K562 (cell line): ENCODE data around the gene GPSM3. TPM values are rescaled to one million over a fixed set of nuclear protein-coding genes. Genes with fewer than 3 reads are reported as not detected.

Source experiments
- ATAC-seq: fragments of 200-7000 bp; cut with Tn5 transposase; 3 replicates; pipeline ENCODE4 v1.9.1; 2020; ENCODE audit warnings: moderate library complexity
- BruUV-seq: library from RNA; stranded (reverse); fragments of 400-500 nt; replicated peaks from 2 replicates; lab custom pipeline; 2021; lab: Mats Ljungman, UMichigan
- CTCF ChIA-PET: fragments of 300-600 bp; formaldehyde crosslinking; extraction: SDS; loops from one replicate; lab custom pipeline; 2021; ENCODE audit warnings: low intra/inter-chr PET ratio; lab: Yijun Ruan, JAX
- POLR2A ChIA-PET: fragments of 300-600, 350-650 bp; sonication (Branson Sonifier 250); formaldehyde crosslinking; extraction: SDS; loops from one replicate; lab custom pipeline; 2021; ENCODE audit warnings: antibody characterized with exemption, inconsistent platforms; lab: Yijun Ruan, JAX
- DNase-seq, 4 experiments: peaks; one replicate each; pipeline versions ENCODE4 v3.0.0 to v3.0.0-alpha.2; 2011 to 2018; ENCODE audit warnings: low spot score in 3 of 4, mixed read lengths in 3 of 4; ENCODE audit errors: extremely low read depth in 1 of 4
- FAIRE-seq: peaks from 2 replicates; lab custom pipeline; 2011; peaks lifted over from hg19 to GRCh38; lab: Jason Lieb, UNC
- H2AFZ ChIP-seq: 2 replicates; pipeline ENCODE4 v1.6.0; 2011; ENCODE audit warnings: low read depth, low read length, control low read depth, inconsistent platforms
- H3K27ac ChIP-seq: fragments of 200-600 bp; 3 replicates; pipeline ENCODE4 v1.8.0; 2011; ENCODE audit warnings: low read depth, mild to moderate bottlenecking, control low read depth, inconsistent platforms, low read length, moderate library complexity, mixed read lengths; ENCODE audit errors: extremely low read depth
- H3K27me3 ChIP-seq, 2 experiments: fragments of 300-600 bp in 1 of 2; 2 replicates in 1 of 2; 3 replicates in 1 of 2; pipeline versions ENCODE4 v1.6.0 to v1.8.0; 2011; ENCODE audit warnings: inconsistent platforms in 2 of 2, low read length in 2 of 2, mild to moderate bottlenecking in 1 of 2, mixed read lengths in 1 of 2, moderate library complexity in 1 of 2; ENCODE audit not compliant: control insufficient read depth in 2 of 2, insufficient read depth in 2 of 2
- H3K36me3 ChIP-seq: fragments of 300-600 bp; 3 replicates; pipeline ENCODE4 v1.8.0; 2011; ENCODE audit warnings: mild to moderate bottlenecking, low read length, inconsistent platforms; ENCODE audit not compliant: control insufficient read depth, insufficient read depth
- H3K4me1 ChIP-seq, 2 experiments: fragments of 200-600 bp in 1 of 2; replicated peaks in 1 of 2; 2 replicates in 1 of 2; 3 replicates in 1 of 2; pipeline versions ENCODE4 v1.5.1 to v1.8.0; 2011; ENCODE audit warnings: inconsistent platforms in 2 of 2, low read length in 2 of 2, mild to moderate bottlenecking in 1 of 2, mixed read lengths in 1 of 2, moderate library complexity in 1 of 2; ENCODE audit not compliant: control insufficient read depth in 2 of 2, insufficient read depth in 2 of 2
- H3K4me2 ChIP-seq: 2 replicates; pipeline ENCODE4 v1.6.1; 2011; ENCODE audit warnings: low read length, control low read depth, inconsistent platforms, mixed read lengths; ENCODE audit not compliant: insufficient read depth
- H3K4me3 ChIP-seq: fragments of 200-600 bp; sonication (generic), shearing (Covaris generic); 2 replicates; pipeline ENCODE4 v1.5.1; 2016; ENCODE audit warnings: control low read depth, inconsistent platforms
- H3K79me2 ChIP-seq: fragments of 200-600 bp; 3 replicates; pipeline ENCODE4 v1.8.0; 2011; ENCODE audit warnings: low read length, inconsistent platforms; ENCODE audit not compliant: control insufficient read depth, insufficient read depth
- H3K9ac ChIP-seq, 2 experiments: 2 replicates each; pipeline versions ENCODE4 v1.6.0 to v1.6.1; 2011; ENCODE audit warnings: low read depth in 2 of 2, low read length in 2 of 2, control low read depth in 1 of 2, inconsistent platforms in 1 of 2, mild to moderate bottlenecking in 1 of 2, mixed read lengths in 1 of 2; ENCODE audit not compliant: insufficient read depth in 1 of 2
- H3K9me1 ChIP-seq: one replicate; pipeline ENCODE4 v1.6.0; 2011; ENCODE audit warnings: inconsistent platforms, mild to moderate bottlenecking, low read length, moderate library complexity; ENCODE audit not compliant: control insufficient read depth, insufficient read depth
- H3K9me3 ChIP-seq: replicated peaks from 2 replicates; pipeline ENCODE4 v1.5.1; 2011; ENCODE audit warnings: low read depth, low read length, inconsistent platforms; ENCODE audit not compliant: control insufficient read depth, insufficient read depth
- H4K20me1 ChIP-seq: replicated peaks from 2 replicates; pipeline ENCODE4 v1.6.1; 2011; ENCODE audit warnings: low read length, inconsistent platforms, mixed read lengths; ENCODE audit not compliant: control insufficient read depth, insufficient read depth
- CTCF ChIP-seq, 3 experiments: IDR thresholded peaks in 2 of 3; conservative IDR thresholded peaks in 1 of 3; 2 replicates each; pipeline ENCODE4 v1.5.1; 2011 to 2012; ENCODE audit warnings: low read length in 3 of 3, mild to moderate bottlenecking in 3 of 3, control low read depth in 2 of 3, improper control_type of control experiment in 1 of 3, inconsistent platforms in 1 of 3, low read depth in 1 of 3, mixed read lengths in 1 of 3, moderate library complexity in 1 of 3; ENCODE audit not compliant: insufficient read depth in 2 of 3
- HNRNPLL ChIP-seq: fragments of 200-400 bp; formaldehyde crosslinking; IDR thresholded peaks from 2 replicates; pipeline ENCODE4 v1.6.1; 2017; ENCODE audit warnings: low read length, low read depth, mild to moderate bottlenecking; ENCODE audit not compliant: poor library complexity, severe bottlenecking
- TCFL5 ChIP-seq: fragments of 250-450 bp; sonication (Bioruptor Pico); conservative IDR thresholded peaks from 2 replicates; pipeline ENCODE4 v1.6.1; 2021; ENCODE audit warnings: mild to moderate bottlenecking, moderate library complexity, matching md5 sums
- THRA ChIP-seq: fragments of 450-650 bp; IDR thresholded peaks from 2 replicates; pipeline ENCODE4 v1.6.1; 2017; ENCODE audit warnings: mild to moderate bottlenecking, moderate library complexity
- ZFX ChIP-seq: sonication (generic); formaldehyde crosslinking; IDR thresholded peaks from 2 replicates; pipeline ENCODE4 v1.8.0; 2022; ENCODE audit warnings: mild to moderate bottlenecking, missing genetic modification reagents, moderate library complexity
- WGBS: fragments of 100-300 bp; shearing (Covaris generic); methylation state at CpG from one replicate; pipeline ENCODE4 v1.1.6; 2016; ENCODE audit warnings: low coverage, mixed read lengths; ENCODE audit not compliant: insufficient coverage; ENCODE audit errors: missing lambda C conversion rate; 5-methylcytosine and 5-hydroxymethylcytosine counted together
- in situ Hi-C: fragments of 300-500 bp; cut with MboI; formaldehyde crosslinking; loops from 4 replicates; pipeline ENCODE4 v1.15.0; 2018; ENCODE audit warnings: inconsistent platforms, mixed read lengths
- intact Hi-C: fragments of 100-400 bp; cut with micrococcal nuclease; formaldehyde crosslinking; loops from 2 replicates; pipeline ENCODE4 v1.14.2; 2022
- polyA plus RNA-seq, 8 experiments: library from polyadenylated mRNA; depleted of rRNA in 4 of 8; stranded (reverse) in 5 of 8; unstranded in 3 of 8; fragments of >200 nt; fragmentation: Nextera tagmentation in 2 of 8; fragmentation: Illumina TruSeq in 1 of 8; extraction: Ambion mirVana in 2 of 8; extraction: Trizol in 1 of 8; gene quantifications; 2 replicates each; pipeline versions ENCODE4 v1.2.1 to v1.2.3, GENCODE V29; 2011 to 2014; ENCODE audit warnings: inconsistent platforms in 1 of 8, missing spikeins in 1 of 8
- total RNA-seq, 7 experiments: library from RNA; depleted of rRNA in 6 of 7; stranded (reverse); fragments of >200 nt in 6 of 7; fragmentation: Illumina TruSeq in 2 of 7; extraction: Trizol in 2 of 7; gene quantifications; 2 replicates each; pipeline versions ENCODE4 v1.2.1 to v1.2.3, GENCODE V29; 2011 to 2021; ENCODE audit warnings: low replicate concordance in 1 of 7
- TF ChIP-seq, protein P1 (sequence below): fragments of 200-400 bp; formaldehyde crosslinking; IDR thresholded peaks from 2 replicates; pipeline ENCODE4 v1.6.1; 2017; ENCODE audit warnings: mild to moderate bottlenecking, low read depth, low read length, moderate library complexity
- TF ChIP-seq, protein P2 (sequence below): fragments of 250-450 bp; sonication (Bioruptor Pico); IDR thresholded peaks from 2 replicates; pipeline ENCODE4 v1.5.1; 2021; ENCODE audit warnings: mild to moderate bottlenecking

Gene GPSM3
- total and polyA plus RNA-seq, 9 of the 15 experiments (the other 6 are each of a cell fraction or from before 2014, with no cell fraction given): 5.3 to 42.6 (median 24.4) TPM

- Histone ChIP-seq H3K27ac (no peak within 1 kb of the TSS), H3K4me2 (no peak within 1 kb of the TSS), H3K79me2 (no peaks in the 10 kb centered on the region), H3K27me3 (peaks cover 28 to 54% of the 10 kb centered on the region in 2 experiments; a peak in 4 of 5 replicates), H4K20me1 (no peaks in the 10 kb centered on the region; the same call in none of the 2 replicates), H3K9ac (0 out of 4 replicates have a peak within 1 kb of the TSS, but pooled peaks of 1 of the 2 experiments have one; percentile 47), H3K4me3 (no peak within 1 kb of the TSS), H3K36me3 (no peaks in the 10 kb centered on the region), H3K9me1 (no peaks in the 10 kb centered on the region), H3K9me3 (no peaks in the 10 kb centered on the region), H2AFZ (no peak within 1 kb of the TSS), H3K4me1 (peaks cover 0 to 4% of the 10 kb centered on the region in 2 experiments; a peak in 3 of 5 replicates)
- TF ChIP-seq HNRNPLL (peak; percentile 3), THRA (no peak), CTCF (IDR thresholded peaks at IDR 0.05 in 2 of 3, conservative IDR thresholded peaks at IDR 0.05 in 1 of 3; ENCODE audit: insufficient read depth in 2 of 3, low read depth in 1 of 3, low read length in 3 of 3) (no peak), TCFL5 (CRISPR knock-in tag) (no peak), ZFX (no peak)
- TF ChIP-seq, protein P1, sequence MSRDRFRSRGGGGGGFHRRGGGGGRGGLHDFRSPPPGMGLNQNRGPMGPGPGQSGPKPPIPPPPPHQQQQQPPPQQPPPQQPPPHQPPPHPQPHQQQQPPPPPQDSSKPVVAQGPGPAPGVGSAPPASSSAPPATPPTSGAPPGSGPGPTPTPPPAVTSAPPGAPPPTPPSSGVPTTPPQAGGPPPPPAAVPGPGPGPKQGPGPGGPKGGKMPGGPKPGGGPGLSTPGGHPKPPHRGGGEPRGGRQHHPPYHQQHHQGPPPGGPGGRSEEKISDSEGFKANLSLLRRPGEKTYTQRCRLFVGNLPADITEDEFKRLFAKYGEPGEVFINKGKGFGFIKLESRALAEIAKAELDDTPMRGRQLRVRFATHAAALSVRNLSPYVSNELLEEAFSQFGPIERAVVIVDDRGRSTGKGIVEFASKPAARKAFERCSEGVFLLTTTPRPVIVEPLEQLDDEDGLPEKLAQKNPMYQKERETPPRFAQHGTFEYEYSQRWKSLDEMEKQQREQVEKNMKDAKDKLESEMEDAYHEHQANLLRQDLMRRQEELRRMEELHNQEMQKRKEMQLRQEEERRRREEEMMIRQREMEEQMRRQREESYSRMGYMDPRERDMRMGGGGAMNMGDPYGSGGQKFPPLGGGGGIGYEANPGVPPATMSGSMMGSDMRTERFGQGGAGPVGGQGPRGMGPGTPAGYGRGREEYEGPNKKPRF: no peak
- TF ChIP-seq, protein P2, sequence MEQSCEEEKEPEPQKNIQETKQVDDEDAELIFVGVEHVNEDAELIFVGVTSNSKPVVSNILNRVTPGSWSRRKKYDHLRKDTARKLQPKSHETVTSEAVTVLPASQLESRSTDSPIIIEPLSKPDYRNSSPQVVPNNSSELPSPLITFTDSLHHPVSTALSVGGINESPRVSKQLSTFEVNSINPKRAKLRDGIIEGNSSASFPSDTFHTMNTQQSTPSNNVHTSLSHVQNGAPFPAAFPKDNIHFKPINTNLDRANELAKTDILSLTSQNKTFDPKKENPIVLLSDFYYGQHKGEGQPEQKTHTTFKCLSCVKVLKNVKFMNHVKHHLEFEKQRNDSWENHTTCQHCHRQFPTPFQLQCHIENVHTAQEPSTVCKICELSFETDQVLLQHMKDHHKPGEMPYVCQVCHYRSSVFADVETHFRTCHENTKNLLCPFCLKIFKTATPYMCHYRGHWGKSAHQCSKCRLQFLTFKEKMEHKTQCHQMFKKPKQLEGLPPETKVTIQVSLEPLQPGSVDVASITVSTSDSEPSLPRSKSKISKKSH (CRISPR knock-in tag): no peak
- ChIA-PET POLR2A (interaction anchor here (0.6 kb wide), 1 partner anchor 164 kb away, joined by 3 read pairs; no protein-coding TSS in a partner anchor), CTCF (interaction anchor here (0.6 kb wide), 1 partner anchor 175 kb away, joined by 3 read pairs; no protein-coding TSS in a partner anchor)
- BruUV-seq: no TSS peak
- 8% methylated on average over 20 of the region's 20 CpGs for WGBS
- DNase-seq (no peak), FAIRE-seq (no peak), ATAC-seq (no peak)
- in situ Hi-C loops: no loop called here
- intact Hi-C loops: no loop called here
Observed at GRCh38 chr6:32223258-32224235, 31.1 kb upstream of the GPSM3 start, which contains the start of gene NOTCH4. Gene NOTCH4 (minus strand): TSS chr6:32224067. CDS start chr6:32223928, 139 bp downstream.
